ENCODE data around the gene PPP1R37.
"Not testable (repeated sequence)": the region's sequence is repeated elsewhere in the genome, so short reads cannot be mapped to it uniquely, and the experiment has no call there.

Gene PPP1R37

GRCh38 chr19:45118106-45118505 lies 25.1 kb downstream of the PPP1R37 start:
- DNase-seq: no peak

DNA sequence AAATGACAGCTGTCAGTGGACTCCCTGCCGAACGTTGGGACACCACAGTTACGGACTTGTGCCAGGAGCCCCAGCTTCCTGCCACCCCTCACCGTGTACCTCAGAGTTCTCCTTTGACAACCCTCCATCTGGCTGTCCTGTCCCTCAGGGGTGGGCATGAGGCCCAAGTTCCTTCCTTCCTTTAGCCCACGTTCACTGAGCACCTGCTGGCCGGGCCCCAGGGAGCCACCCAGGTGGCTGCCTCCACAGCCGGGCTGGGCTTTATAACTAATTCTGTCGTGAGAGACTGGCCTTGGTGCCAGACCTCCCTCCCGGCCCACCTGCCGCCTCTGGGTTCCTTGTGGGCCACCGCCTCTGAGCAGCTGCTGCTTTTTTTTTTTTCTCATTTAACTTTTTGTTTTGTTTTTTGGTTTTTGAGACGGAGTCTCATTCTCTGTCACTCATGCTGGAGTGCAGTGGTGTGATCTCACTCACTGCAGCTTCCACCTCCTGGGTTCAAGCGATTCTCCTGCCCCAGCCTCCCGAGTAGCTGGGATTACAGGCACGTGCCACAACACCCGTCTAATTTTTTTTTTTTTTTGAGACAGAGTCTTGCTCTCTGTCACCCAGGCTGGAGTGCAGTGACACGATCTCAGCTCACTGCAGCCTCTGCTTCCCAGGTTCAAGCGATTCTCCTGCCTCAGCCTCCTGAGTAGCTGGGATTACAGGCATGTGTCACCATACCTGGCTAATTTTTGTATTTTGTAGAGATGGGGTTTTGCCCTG lies 25.8 kb downstream of the PPP1R37 start:
- not testable (repeated sequence) for DNase-seq

- DNase-seq: no peak
Observed at GRCh38 chr19:45119582-45119981, 26.6 kb downstream of the PPP1R37 start.

GRCh38 chr19:45121827-45122345 lies 28.9 kb downstream of the PPP1R37 start:
- no peak for DNase-seq

DNA sequence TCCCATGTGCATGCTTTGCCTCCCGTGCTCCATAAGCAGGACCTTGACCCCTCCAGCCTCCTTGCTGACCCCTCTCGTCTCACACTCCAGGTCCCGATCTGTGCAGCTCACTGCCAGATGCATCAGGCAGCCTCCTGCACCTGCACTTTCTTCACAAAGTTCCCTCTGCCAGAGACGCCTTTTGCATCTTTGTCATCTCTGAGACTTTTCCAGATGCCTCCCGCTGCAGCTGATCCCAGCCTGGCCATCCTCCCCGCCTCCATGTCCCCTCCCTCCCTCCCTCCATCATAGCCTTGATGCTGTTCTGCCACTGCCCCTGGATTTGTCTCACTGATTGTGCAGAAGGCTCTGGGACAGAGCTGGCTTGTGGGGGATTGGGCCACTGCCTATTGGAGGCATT lies 29.9 kb downstream of the PPP1R37 start:
- no peak for DNase-seq

- no peak for DNase-seq
Observed at GRCh38 chr19:45123440-45123850, 30.5 kb downstream of the PPP1R37 start.

DNA sequence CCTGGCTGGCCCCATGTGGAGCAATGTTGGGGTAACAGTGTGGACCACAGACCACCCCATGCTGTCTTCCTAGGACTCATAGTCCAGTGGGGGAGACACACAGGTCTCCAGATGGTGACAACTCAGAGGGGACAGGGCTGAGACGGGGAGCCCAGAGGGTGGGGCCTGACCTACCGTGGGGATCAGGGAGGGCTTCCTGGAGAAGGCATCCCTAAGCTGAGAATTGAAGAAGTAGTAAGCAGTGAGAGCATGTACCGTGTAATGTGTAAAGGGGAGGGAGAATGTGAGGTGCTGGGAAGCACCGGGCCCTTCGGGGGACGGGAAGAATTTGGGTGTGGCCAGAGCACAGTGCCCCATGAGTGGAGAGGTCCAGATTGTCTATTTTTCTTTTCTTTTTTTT lies 31.0 kb downstream of the PPP1R37 start:
- DNase-seq: no peak

DNA sequence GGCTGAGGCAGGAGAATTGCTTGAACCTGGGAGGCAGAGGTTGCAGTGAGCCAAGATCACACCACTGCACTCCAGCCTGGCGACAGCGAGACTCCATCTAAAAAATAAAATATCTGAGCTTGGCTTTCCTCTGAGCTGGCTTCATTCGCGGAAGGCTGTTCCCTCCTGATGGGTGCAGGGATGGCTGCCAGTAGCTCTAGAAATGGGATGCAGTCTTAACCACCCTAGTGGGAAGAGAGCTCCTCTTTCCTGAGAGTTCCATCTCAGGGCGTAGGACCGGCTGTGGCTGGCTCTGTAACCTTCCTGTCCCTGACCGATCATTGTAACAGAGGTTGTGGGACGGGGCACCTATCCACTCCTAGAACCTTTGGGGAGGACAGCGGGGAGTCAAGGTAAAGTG lies 32.4 kb downstream of the PPP1R37 start:
- DNase-seq: no peak

- DNase-seq: peak; percentile 68
Observed at GRCh38 chr19:45125975-45126493, 33.1 kb downstream of the PPP1R37 start.

GRCh38 chr19:45126654-45127053 lies 33.7 kb downstream of the PPP1R37 start:
- DNase-seq: no peak

DNA sequence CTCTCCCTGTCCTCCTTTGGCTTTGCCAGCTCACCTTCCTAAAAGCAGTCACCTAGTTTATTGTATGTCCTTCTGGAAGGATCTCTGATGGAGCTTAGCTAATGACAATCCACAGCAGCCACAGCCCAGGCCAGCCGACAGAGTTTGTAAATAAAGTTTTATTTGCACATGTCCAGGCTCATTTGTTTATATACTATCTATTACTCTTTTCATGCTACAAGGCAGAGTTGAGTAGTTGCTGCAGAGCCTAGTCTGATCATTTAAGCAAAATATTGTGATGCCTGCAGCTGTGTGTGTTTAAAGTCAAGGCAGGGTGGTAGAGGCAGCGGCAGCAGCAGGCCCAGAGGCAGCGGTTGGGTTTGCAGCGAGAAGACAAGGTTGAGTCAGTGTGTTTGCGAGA lies 35.2 kb downstream of the PPP1R37 start:
- DNase-seq: no peak

DNA sequence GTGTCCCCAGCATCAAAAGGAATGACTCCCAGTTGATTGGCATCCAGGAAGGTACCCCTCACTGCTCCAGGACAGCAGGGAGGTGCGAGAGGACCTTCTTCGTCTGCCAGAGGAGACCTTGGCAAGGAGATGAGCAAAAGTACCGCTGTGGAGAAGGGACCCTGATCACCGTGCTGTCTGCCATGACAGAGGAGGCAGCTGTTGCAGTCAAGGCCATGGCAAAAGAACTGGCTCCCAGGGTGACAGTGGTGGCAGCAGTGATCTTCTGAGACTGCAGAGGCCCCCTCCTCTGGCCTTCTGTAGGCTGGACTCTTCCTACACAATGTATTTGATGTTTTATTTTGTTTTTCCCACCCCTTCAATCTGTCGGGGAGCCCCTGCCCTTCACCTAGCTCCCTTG lies 35.8 kb downstream of the PPP1R37 start:
- no peak for DNase-seq

DNA sequence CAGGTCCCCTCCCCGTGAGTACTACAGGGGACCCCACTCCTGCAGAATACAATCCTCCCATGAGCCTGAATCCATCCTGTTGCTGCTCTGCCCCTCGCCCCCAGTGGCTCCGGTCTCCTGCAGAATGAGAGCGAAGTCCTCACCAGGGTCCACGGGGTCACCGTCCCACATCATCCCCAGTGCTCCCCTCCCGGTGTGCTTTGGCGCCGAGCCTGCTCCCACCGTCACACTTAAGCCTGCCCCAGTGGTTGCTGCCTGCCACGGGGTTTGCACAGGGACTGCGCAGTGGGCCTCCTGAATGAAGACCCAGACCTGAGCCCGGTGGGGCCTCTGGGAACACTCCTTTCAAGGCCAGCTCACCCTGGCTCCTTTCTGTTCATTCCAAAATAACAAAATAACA lies 37.3 kb downstream of the PPP1R37 start:
- no peak for DNase-seq

DNA sequence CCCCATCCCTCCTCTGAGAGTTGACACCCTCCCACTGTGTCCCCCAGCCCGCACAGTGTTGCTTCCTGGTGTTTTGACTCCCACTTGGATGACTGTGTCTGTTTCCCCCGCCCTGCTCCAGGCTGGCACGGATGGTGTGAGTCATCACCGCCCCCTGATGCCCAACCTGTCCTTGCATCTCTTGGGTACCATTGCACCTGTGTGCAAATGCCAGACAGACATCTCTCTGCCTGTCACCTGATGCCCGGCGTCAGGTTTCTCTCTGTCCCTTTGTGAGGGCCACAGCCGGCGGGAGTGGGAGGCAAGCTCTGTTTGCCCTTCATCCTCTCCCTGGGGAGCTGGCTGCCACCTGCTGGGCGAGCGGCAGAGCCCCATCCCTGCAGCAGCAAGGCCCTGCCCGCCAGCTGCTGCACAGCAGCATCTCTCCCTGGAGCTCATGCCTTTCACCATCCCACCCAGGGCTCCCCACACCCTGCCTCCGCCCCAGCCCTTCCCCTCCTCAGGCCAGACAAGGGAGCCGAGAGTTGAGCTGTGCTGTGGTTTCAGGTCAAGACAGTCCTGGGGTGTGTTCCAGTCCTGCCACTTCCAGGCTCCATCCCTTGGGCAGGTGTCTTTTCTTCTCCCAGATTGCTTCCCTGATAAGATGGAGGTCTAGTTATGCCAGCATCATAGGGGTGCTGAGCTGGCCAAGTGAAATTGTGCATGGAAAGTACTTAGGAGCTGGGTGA lies 38.1 kb downstream of the PPP1R37 start:
- DNase-seq: no peak

DNA sequence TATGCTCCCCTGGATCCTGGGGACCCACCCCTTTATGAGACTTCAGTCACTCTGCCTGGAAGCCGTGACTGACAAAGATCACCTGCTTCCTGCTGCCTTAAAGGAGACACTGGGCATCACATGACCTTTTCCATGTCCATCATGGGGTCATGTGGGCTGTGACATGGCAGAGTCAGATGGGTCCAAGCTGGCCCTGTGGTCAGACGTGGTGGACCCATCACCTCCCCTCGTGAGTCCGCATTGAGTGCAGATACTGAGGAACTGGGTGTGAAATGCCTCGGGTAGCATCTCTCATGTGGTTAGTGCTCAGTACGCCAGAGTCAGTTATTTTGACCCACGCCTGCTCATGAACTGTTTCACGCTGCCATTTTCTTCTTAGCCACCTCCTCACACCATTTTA lies 40.7 kb downstream of the PPP1R37 start:
- DNase-seq: no peak

GRCh38 chr19:45135176-45135885 lies 42.4 kb downstream of the PPP1R37 start:
- no peak for DNase-seq

DNA sequence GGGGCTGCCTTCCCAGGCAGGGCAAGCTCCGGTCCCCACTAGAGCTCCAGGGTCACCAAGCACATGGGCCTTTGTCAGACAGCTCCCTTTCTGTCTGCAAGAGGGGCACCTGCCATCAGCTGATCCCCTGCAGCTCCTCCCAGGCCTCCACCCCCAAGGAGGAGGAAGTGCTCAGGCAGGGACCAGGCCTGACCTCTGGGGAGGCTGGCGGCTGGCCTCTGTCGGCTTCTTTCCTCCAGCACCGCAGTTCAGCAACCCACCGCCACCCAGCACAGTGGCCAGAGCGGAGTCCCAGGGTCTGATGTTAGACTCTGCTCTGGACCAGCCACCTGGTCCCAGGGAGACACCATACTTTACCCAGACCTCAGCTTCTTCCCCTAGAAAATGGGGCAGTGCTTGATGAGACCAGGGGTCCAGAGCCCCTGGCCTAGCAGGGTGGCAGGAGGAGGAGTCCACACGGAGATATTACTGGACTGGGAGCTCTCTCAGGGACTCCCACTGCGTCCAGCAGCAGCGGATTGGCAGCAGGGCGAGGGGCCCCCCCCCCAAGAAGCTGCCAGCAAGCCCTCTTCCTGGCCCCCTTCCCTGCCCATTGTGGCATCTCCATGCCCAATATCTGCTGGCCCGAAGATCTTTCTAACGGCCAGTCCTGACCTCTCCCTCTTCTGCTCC lies 43.7 kb downstream of the PPP1R37 start:
- no peak for DNase-seq

- no peak for DNase-seq
Observed at GRCh38 chr19:45137179-45137761, 44.3 kb downstream of the PPP1R37 start.

- no peak for DNase-seq
Observed at GRCh38 chr19:45138303-45138751, 45.3 kb downstream of the PPP1R37 start.

- no peak for DNase-seq
Observed at GRCh38 chr19:45139286-45140143, 46.5 kb downstream of the PPP1R37 start.

DNA sequence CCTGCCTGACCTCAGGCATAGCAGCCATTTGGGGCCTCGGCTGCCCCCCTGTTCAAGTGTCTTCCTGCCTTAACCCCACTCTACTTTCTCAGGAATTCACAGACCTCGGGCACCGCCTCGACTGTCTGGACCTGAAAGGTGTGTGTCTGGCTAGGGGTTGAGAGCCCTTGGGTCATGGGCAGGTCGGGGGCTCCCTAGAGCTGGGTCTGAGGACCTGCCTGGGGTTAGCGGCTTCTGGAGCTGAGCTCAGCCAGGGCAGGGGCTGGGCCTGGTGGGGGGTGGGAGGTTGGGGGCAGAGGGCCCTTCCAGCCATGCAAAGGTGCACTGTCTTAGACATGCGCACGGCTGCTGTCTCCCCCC lies 47.1 kb downstream of the PPP1R37 start:
- no peak for DNase-seq
